Peyer's patch (tissue), 4 donors: Measurements from ENCODE around the gene SURF1. TPM values are rescaled to one million over a fixed set of nuclear protein-coding genes. Genes with fewer than 3 reads are reported as not detected.
"Not testable (repeated sequence)": the region's sequence is repeated elsewhere in the genome, so short reads cannot be mapped to it uniquely, and the experiment has no call there.

Source experiments
- DNase-seq, 3 donors: peaks; one replicate each; pipeline ENCODE4 v3.0.0-alpha.2; 2017 to 2019
- H3K27ac ChIP-seq, 4 donors: fragments of 200-600 bp; sonication (generic); one replicate each; pipeline ENCODE4 v1.5.1; 2016 to 2019
- H3K27me3 ChIP-seq, 2 donors: fragments of 200-600 bp; sonication (generic); one replicate each; pipeline ENCODE4 v1.5.1; 2019
- H3K36me3 ChIP-seq, 3 donors: fragments of 200-600 bp; sonication (generic); one replicate each; pipeline ENCODE4 v1.5.1; 2016 to 2019
- H3K4me1 ChIP-seq, 4 donors: fragments of 200-600 bp; sonication (generic); one replicate each; pipeline ENCODE4 v1.5.1; 2016 to 2019
- H3K4me3 ChIP-seq, 4 donors: fragments of 200-600 bp; sonication (generic); 1 replicate in 3 of 4; 2 replicates in 1 of 4; pipeline ENCODE4 v1.5.1; 2016 to 2019; ENCODE audit warnings: mild to moderate bottlenecking in 1 of 4
- H3K9me3 ChIP-seq, 4 donors: fragments of 200-600 bp; sonication (generic); one replicate each; pipeline ENCODE4 v1.5.1; 2016 to 2019; ENCODE audit warnings: mild to moderate bottlenecking in 1 of 4
- CTCF ChIP-seq, 6 experiments: fragments of 450-650 bp in 4 of 6; fragments of 200-600 bp in 2 of 6; sonication (generic) in 1 of 6; IDR thresholded peaks; one replicate each; pipeline ENCODE4 v1.5.1; 2017 to 2019; ENCODE audit warnings: antibody characterized with exemption in 6 of 6, mild to moderate bottlenecking in 3 of 6, moderate library complexity in 1 of 6
- POLR2A ChIP-seq, 2 donors: fragments of 450-650 bp; IDR thresholded peaks; one replicate each; pipeline ENCODE4 v1.5.1; 2017; ENCODE audit warnings: antibody characterized with exemption in 2 of 2, mild to moderate bottlenecking in 2 of 2, moderate library complexity in 2 of 2
- total RNA-seq, 4 donors: library from RNA; depleted of rRNA; stranded (reverse); fragments of >200 nt; gene quantifications; one replicate each; pipeline ENCODE4 v1.1.0, GENCODE V29; 2016

The SURF1 gene
- total RNA-seq, 4 donors from 2014 or later = 41.2 to 75.1 (median 53.4) TPM

GRCh38 chr9:133380734-133381133 lies 24.4 kb upstream of the SURF1 start:
- Histone ChIP-seq H3K36me3 (no peaks in the 10 kb centered on the region), H3K4me3 (no peak overlapping the region), H3K27ac (no peak overlapping the region), H3K9me3 (no peaks in the 10 kb centered on the region), H3K4me1 (peaks cover 0 to 6% (median 2%) of the 10 kb centered on the region in 4 donors), H3K27me3 (no peaks in the 10 kb centered on the region)
- TF ChIP-seq POLR2A (IDR thresholded peaks at IDR 0.05) = no peak
- no peak for TF ChIP-seq CTCF (IDR thresholded peaks at IDR 0.05)
- no peak for DNase-seq

GRCh38 chr9:133379153-133380086 lies 23.1 kb upstream of the SURF1 start:
- no peak for TF ChIP-seq CTCF (IDR thresholded peaks at IDR 0.05)
- no peak for TF ChIP-seq POLR2A (IDR thresholded peaks at IDR 0.05)
- Histone ChIP-seq H3K36me3 (no peaks in the 10 kb centered on the region), H3K9me3 (no peaks in the 10 kb centered on the region), H3K27ac (no peak overlapping the region), H3K4me3 (no peak overlapping the region), H3K27me3 (no peaks in the 10 kb centered on the region), H3K4me1 (peaks cover 0 to 12% (median 6%) of the 10 kb centered on the region in 4 donors)
- DNase-seq = no peak

- Histone ChIP-seq H3K36me3 (peaks cover 0 to under 1% (median 0%) of the 10 kb centered on the region in 3 donors), H3K27ac (no peak overlapping the region), H3K4me1 (peaks cover 0 to 18% (median 9%) of the 10 kb centered on the region in 4 donors), H3K27me3 (no peaks in the 10 kb centered on the region), H3K9me3 (no peaks in the 10 kb centered on the region), H3K4me3 (no peak overlapping the region)
- no peak for TF ChIP-seq POLR2A (IDR thresholded peaks at IDR 0.05)
- no peak for TF ChIP-seq CTCF (IDR thresholded peaks at IDR 0.05)
- no peak for DNase-seq
These were observed 22.2 kb upstream of the SURF1 start for GRCh38 chr9:133378408-133378962.

- Histone ChIP-seq H3K36me3 (peaks cover 0 to 7% (median 0%) of the 10 kb centered on the region in 3 donors), H3K4me3 (no peak overlapping the region), H3K27ac (no peak overlapping the region), H3K9me3 (no peaks in the 10 kb centered on the region), H3K4me1 (peaks cover 4 to 26% (median 10%) of the 10 kb centered on the region in 4 donors), H3K27me3 (no peaks in the 10 kb centered on the region)
- no peak for TF ChIP-seq CTCF (IDR thresholded peaks at IDR 0.05)
- DNase-seq = no peak
These were observed 21.5 kb upstream of the SURF1 start for GRCh38 chr9:133377721-133378216.

- not testable (repeated sequence) for H3K27me3 ChIP-seq, H3K9me3 ChIP-seq, DNase-seq, H3K27ac ChIP-seq, H3K4me3 ChIP-seq
- Histone ChIP-seq H3K36me3 (peaks cover 0 to 12% (median 0%) of the 10 kb centered on the region in 3 donors), H3K4me1 (peaks cover 5 to 30% (median 13%) of the 10 kb centered on the region in 4 donors)
These were observed 21.0 kb upstream of the SURF1 start for GRCh38 chr9:133377280-133377679.
